ENCODE data around the gene ZNF646.

The ZNF646 gene

GRCh38 chr16:31108794-31109558 is 34.8 kb downstream of the ZNF646 start:
- no peak for DNase-seq

GRCh38 chr16:31109622-31110021 is 35.4 kb downstream of the ZNF646 start:
- no peak for DNase-seq

GRCh38 chr16:31110106-31111034 is 36.1 kb downstream of the ZNF646 start:
- no peak for DNase-seq

- DNase-seq, result no peak
Measured at GRCh38 chr16:31111881-31112466, 37.8 kb downstream of the ZNF646 start.

- DNase-seq, result no peak
Measured at GRCh38 chr16:31112711-31113110, 38.5 kb downstream of the ZNF646 start.

GRCh38 chr16:31113121-31114120 is 39.2 kb downstream of the ZNF646 start:
- DNase-seq, result no peak

GRCh38 chr16:31114468-31114867 is 40.2 kb downstream of the ZNF646 start:
- DNase-seq, result no peak

- DNase-seq, result peak; percentile 95 to 98
Measured at GRCh38 chr16:31117384-31118222, 43.4 kb downstream of the ZNF646 start, which contains the start of gene KAT8. Gene KAT8, plus strand, starts transcription at chr16:31117664. Its CDS starts 18 bp downstream, at chr16:31117682.

- no peak for DNase-seq
Measured at GRCh38 chr16:31118223-31119155, 44.3 kb downstream of the ZNF646 start.

GRCh38 chr16:31120129-31120528 is 45.9 kb downstream of the ZNF646 start:
- no peak for DNase-seq

GRCh38 chr16:31125844-31126243 is 51.6 kb downstream of the ZNF646 start:
- DNase-seq, result no peak

GRCh38 chr16:31127182-31127581 is 53.0 kb downstream of the ZNF646 start:
- no peak for DNase-seq

- DNase-seq, result no peak
Measured at GRCh38 chr16:31128711-31129567, 54.7 kb downstream of the ZNF646 start.

- DNase-seq, result no peak
Measured at GRCh38 chr16:31129568-31130335, 55.5 kb downstream of the ZNF646 start.

- DNase-seq, result no peak
Measured at GRCh38 chr16:31130336-31130891, 56.2 kb downstream of the ZNF646 start.

GRCh38 chr16:31130899-31131298 is 56.7 kb downstream of the ZNF646 start:
- no peak for DNase-seq

GRCh38 chr16:31131416-31131815 is 57.2 kb downstream of the ZNF646 start:
- DNase-seq, result no peak

GRCh38 chr16:31131841-31132271 is 57.6 kb downstream of the ZNF646 start:
- DNase-seq, result no peak

All from SW 1271 (cell line).